ENCODE measurements around the gene PNMA6E.

The PNMA6E gene

GRCh38 chrX:153401133-153401764, at the start of gene PNMA6E:
Gene PNMA6E, minus strand, starts transcription at chrX:153401350. Its CDS starts 2,501 bp downstream, at chrX:153398849.
- DNase-seq (ENCODE audit: low read depth in 2 of 3, low spot score in 2 of 3) = no peak

GRCh38 chrX:153450949-153451277, 49.8 kb upstream of the PNMA6E start:
- DNase-seq (ENCODE audit: low read depth in 2 of 3, low spot score in 2 of 3) = no peak

GRCh38 chrX:153450114-153450948, 49.2 kb upstream of the PNMA6E start:
- no peak for DNase-seq (ENCODE audit: low read depth in 2 of 3, low spot score in 2 of 3)

GRCh38 chrX:153449368-153450113, 48.4 kb upstream of the PNMA6E start:
- DNase-seq (ENCODE audit: low read depth in 2 of 3, low spot score in 2 of 3) = no peak

- DNase-seq (ENCODE audit: low read depth in 2 of 3, low spot score in 2 of 3) = no peak
Measured at GRCh38 chrX:153448556-153449367, 47.6 kb upstream of the PNMA6E start.

GRCh38 chrX:153447581-153447960, 46.4 kb upstream of the PNMA6E start:
- no peak for DNase-seq (ENCODE audit: low read depth in 2 of 3, low spot score in 2 of 3)

- no peak for DNase-seq (ENCODE audit: low read depth in 2 of 3, low spot score in 2 of 3)
Measured at GRCh38 chrX:153446950-153447580, 45.9 kb upstream of the PNMA6E start.

GRCh38 chrX:153446636-153446936, 45.4 kb upstream of the PNMA6E start:
- DNase-seq (ENCODE audit: low read depth in 2 of 3, low spot score in 2 of 3) = no peak

GRCh38 chrX:153445856-153446635, 44.9 kb upstream of the PNMA6E start, which contains the start of gene TREX2:
Gene TREX2, minus strand, starts transcription at chrX:153446056. Its CDS starts 626 bp downstream, at chrX:153445430.
- DNase-seq (ENCODE audit: low read depth in 2 of 3, low spot score in 2 of 3) = no peak

GRCh38 chrX:153445106-153445855, 44.1 kb upstream of the PNMA6E start:
- no peak for DNase-seq (ENCODE audit: low read depth in 2 of 3, low spot score in 2 of 3)

- DNase-seq (ENCODE audit: low read depth in 2 of 3, low spot score in 2 of 3) = no peak
Measured at GRCh38 chrX:153444333-153445011, 43.3 kb upstream of the PNMA6E start.

GRCh38 chrX:153443476-153444332, 42.6 kb upstream of the PNMA6E start:
- DNase-seq (ENCODE audit: low read depth in 2 of 3, low spot score in 2 of 3) = no peak

GRCh38 chrX:153442463-153442862, 41.3 kb upstream of the PNMA6E start:
- no peak for DNase-seq (ENCODE audit: low read depth in 2 of 3, low spot score in 2 of 3)

GRCh38 chrX:153441981-153442380, 40.8 kb upstream of the PNMA6E start:
- no peak for DNase-seq (ENCODE audit: low read depth in 2 of 3, low spot score in 2 of 3)

- no peak for DNase-seq (ENCODE audit: low read depth in 2 of 3, low spot score in 2 of 3)
Measured at GRCh38 chrX:153441296-153441695, 40.1 kb upstream of the PNMA6E start.

GRCh38 chrX:153440556-153441135, 39.5 kb upstream of the PNMA6E start:
- no peak for DNase-seq (ENCODE audit: low read depth in 2 of 3, low spot score in 2 of 3)

- DNase-seq (ENCODE audit: low read depth in 2 of 3, low spot score in 2 of 3) = no peak
Measured at GRCh38 chrX:153439977-153440376, 38.8 kb upstream of the PNMA6E start.

All from activated CD8-positive, alpha-beta memory T cell treated with anti-CD3 and anti-CD28 coated beads for 48 hours (primary cell).